ENCODE data around the gene LRP4.
A peak's percentile ranks its signal among the peaks of the same experiment; 100 is the strongest.
"Not testable (repeated sequence)": the region's sequence is repeated elsewhere in the genome, so short reads cannot be mapped to it uniquely, and the experiment has no call there.

Gene LRP4, protein sequence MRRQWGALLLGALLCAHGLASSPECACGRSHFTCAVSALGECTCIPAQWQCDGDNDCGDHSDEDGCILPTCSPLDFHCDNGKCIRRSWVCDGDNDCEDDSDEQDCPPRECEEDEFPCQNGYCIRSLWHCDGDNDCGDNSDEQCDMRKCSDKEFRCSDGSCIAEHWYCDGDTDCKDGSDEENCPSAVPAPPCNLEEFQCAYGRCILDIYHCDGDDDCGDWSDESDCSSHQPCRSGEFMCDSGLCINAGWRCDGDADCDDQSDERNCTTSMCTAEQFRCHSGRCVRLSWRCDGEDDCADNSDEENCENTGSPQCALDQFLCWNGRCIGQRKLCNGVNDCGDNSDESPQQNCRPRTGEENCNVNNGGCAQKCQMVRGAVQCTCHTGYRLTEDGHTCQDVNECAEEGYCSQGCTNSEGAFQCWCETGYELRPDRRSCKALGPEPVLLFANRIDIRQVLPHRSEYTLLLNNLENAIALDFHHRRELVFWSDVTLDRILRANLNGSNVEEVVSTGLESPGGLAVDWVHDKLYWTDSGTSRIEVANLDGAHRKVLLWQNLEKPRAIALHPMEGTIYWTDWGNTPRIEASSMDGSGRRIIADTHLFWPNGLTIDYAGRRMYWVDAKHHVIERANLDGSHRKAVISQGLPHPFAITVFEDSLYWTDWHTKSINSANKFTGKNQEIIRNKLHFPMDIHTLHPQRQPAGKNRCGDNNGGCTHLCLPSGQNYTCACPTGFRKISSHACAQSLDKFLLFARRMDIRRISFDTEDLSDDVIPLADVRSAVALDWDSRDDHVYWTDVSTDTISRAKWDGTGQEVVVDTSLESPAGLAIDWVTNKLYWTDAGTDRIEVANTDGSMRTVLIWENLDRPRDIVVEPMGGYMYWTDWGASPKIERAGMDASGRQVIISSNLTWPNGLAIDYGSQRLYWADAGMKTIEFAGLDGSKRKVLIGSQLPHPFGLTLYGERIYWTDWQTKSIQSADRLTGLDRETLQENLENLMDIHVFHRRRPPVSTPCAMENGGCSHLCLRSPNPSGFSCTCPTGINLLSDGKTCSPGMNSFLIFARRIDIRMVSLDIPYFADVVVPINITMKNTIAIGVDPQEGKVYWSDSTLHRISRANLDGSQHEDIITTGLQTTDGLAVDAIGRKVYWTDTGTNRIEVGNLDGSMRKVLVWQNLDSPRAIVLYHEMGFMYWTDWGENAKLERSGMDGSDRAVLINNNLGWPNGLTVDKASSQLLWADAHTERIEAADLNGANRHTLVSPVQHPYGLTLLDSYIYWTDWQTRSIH (N-terminal part only)

DNA sequence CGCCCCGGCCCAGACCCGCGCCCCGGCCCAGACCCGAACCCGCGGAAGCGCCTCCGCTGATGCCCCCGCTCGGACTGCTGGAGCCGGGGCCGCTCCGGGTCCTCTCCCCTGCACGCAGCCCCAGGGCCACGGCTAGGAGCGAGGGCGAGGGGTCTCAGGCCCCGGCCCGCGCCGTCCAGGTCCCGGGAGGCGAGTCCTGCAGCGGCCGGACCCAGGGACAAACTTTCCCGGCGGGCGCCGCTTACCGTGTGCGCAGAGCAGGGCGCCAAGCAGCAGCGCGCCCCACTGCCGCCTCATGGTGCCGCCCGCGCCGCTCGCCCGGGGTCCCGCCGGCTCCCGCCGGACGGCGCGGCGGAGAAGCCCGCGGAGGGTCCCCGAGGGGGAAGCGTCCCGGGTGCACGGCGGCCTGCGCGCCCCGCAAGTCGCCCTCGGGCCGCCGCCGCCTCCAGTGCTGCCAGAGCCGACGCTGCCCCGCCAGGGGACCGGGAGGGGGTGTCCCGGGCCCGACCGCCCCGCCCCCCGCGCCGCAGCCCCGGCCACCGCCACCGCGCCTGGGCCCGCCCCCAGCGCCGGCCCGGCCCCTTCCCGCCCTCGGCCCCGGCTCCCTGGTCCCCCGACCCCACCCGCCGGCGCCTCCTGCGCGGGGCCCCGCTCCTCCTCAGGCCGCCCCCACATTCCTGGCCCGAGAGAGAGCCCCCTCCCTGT is at the start of gene LRP4:
Gene LRP4 (minus strand): TSS at position 468 of the 705 bp plus-strand sequence. CDS start 171 bp downstream, at position 297.
- peak in 1 of 2 experiments; percentile 49 for DNase-seq

DNA sequence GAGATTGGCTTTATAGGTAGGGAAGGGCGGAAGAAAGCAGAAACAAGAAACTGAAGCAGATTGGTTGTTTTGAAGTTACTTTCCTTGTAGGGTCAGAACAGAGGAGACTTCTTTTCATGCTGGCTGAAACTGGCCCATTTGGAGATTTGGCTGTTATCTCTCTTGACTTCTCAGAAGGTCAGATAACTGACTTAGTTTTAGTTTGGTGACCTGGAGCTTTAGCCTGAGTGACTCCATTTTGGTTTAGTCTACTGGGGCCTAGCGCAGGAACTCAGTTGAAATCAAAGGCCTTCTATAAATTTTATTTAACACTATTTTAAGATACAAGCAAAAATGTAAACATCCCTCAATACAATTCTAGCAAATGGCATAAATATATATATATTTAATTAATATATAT is 49.6 kb upstream of the LRP4 start:
- no peak for DNase-seq

DNA sequence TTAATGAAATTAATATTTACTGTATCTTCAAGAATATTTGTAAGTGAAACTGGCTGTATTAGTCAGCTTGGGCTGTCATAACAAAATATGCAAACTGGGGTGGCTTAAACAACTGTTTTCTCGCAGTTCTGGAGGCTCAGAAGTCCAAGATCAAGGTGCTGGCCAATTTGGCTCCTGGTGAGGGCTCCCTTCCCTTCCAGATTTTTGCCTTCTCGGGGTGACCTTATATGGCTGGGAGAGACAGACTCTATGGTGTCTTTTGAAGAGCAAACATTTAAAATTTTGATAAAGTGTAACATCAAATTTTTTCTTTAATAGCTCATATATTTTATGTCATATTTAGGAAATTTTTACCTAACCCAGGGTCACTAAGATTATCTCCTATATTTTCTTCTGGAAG is 48.4 kb upstream of the LRP4 start:
- no peak for DNase-seq

DNA sequence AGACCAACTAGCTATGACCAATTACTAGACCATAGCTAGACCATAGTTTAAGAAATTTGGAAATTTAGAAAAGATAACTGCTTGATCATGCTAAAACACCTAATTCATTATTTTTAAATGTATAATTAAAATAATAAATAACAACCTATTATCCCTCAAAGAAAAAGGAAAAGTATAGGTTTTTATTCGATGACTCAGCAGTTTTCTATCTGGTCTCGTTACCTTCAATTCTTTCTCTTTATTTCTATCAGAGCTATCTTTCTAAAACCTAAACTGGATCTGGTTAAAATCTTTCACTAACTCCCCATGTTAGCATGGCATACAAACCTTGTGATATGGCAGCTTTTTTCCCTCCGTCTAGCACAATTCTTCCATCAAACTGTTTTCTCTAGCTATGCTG is 45.5 kb upstream of the LRP4 start:
- no peak for DNase-seq

DNA sequence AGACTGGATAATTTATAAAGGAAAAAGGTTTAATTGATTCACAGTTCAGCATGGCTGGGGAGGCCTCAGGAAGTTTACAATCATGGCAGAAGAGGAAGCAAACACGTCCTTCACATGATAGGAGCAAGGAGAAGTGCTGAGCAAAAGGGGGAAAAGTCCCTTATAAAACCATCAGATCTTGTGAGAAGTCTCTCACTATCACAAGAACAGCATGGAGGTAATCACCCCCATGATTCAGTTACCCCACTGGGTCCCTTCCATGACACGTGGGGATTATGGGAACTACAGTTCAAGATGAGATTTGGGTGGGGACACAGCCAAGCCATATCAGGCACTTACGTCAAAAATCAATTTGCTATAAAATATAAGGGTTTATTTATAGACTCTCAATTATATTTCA is 43.5 kb upstream of the LRP4 start:
- not testable (repeated sequence) for DNase-seq

DNA sequence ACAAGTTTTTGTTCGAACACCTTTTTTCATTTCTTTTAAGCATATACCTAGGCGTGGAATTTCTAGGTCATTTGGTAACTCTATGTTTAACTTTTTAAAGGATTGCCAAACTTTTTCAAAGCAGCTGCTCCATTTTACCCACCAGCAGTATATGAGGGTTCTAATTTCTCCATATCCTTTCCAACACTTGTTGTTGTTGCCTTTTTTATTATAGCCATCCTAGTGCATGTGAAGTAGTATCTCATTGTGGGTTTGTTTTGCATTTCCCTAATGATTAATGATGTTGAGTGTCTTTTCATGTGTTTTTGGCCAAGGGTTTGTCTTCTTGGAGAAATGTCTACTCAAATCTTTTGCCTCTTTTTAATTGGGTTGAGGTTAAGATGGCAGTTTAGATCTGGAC is 42.7 kb upstream of the LRP4 start:
- DNase-seq: no peak

DNA sequence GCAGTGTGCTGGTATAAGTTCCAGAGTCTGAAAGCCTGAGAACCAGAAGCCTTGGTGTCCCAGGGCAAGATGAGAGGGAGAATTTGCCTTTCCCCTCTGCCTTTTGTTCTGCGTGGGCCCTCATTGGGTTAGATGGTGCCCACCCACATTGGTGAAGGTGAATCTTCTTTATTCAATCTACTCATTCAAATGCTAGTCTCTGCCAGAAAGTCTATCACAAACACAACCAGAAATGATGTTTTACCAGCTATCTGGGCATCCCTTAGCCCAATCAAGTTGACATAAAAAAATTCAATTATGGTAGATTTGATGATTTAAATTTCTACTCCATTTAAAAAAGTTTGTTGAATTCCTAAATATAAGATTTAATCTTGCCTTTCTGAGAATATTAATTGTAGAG is 40.4 kb upstream of the LRP4 start:
- no peak for DNase-seq

DNA sequence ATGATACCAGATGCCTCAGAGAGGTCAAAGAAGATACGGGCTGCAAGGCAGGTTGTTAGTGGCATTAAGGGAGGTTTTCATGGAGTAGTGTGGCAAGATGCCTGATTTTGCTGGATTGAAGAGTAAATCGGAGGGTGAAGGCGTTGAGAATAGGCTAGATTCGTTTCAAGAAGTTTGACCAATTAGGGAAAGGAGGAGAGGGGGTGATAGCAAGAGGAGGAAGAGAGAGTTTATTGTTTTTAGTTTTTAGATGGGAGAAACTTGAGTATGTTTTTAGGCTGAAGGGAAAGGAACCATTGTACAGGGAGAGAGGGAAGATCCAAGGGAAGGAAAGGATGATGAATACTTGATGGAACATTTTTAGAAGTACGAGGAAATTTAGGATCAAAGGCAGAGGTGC is 34.7 kb upstream of the LRP4 start:
- DNase-seq: no peak

DNA sequence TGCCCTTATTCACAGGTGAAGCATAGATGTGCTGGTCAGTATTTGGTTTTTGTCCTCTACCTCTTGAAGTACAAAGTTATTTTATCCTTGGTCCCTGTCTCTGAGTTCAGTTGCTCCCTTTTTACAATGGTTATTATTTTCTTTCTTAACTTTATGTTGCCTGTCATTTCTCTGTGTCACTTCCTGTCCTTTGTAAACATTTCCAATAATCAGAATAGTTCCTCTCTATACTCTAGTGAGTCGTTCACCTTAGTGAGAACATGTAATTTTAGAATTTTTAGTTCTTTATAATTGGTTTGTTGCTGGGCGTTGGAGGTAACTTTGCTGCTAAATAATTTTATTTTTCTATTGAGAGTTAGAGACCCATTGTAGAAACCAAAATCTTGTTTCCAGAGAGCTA is 34.2 kb upstream of the LRP4 start:
- DNase-seq: no peak

DNA sequence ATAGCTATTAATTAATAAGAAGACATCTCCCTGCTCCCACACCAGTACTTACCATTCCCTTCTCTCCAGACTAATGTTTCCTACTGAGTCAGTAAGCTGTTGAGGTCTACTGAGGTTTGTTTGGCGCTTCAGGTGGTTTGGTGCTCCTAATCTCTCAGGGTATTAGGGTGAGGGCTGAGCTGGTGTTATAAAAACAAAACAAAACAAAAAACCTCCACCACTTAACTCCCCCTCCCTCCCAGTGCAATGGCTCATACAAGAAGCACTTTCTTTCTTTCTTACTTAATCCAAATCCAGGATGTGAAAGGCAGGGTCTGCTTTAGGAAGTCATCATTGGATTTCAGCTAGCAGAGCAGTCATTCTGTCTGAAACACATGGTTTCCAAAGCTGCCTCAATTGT is 33.5 kb upstream of the LRP4 start:
- no peak for DNase-seq

DNA sequence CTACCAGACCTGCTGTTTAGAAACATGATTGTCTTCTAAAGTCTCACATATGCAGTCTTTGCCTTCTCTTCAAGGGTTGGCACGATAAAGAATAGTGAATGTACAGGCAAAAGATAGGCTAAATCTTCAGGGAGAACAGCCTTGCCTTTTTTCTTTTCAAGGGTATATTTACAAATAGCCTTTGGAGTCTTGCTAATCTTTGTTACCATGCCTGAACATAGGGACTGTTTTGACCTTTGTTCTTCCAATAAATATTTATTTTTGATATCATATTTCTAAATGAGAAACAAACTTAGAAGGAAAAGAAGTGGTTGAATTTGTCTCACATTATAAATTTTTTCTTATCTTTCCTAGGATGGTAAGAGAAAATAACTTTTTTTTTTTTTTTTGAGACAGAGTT is 30.9 kb upstream of the LRP4 start:
- no peak for DNase-seq

DNA sequence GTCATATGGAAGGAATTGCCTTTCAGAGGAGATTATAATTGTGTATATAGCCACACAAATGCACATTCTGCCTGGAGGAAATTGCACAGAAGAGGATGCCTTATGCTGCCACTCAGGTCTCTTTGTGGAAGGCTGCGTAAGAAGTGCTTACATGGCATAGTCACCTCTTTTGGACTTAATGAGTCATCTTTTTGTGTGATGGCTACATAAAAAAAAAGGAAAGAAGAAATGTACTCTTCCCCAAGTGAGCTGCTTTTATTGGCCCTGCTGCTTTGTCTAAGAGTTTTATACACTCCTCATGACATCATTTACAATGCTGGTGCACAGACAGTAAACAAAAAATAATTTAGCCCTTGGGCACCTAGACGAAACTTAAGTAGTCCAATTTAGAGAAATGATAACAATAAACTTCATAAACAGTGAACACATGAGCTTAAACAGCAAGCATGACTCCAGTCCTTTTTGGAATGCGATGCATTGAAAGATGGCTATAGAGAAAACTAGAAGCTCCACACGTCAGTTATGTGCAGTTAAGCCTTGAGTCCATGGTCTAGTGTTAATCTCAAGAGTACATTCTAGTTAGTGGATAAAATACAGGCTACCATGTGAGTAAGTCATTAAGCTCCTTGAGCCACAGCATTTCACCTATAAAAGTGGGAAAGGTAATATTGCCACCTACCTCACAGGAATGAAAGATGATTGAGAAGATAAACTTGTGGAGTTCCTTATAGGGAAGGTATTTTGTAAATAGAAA is 30.2 kb upstream of the LRP4 start:
- DNase-seq: no peak

DNA sequence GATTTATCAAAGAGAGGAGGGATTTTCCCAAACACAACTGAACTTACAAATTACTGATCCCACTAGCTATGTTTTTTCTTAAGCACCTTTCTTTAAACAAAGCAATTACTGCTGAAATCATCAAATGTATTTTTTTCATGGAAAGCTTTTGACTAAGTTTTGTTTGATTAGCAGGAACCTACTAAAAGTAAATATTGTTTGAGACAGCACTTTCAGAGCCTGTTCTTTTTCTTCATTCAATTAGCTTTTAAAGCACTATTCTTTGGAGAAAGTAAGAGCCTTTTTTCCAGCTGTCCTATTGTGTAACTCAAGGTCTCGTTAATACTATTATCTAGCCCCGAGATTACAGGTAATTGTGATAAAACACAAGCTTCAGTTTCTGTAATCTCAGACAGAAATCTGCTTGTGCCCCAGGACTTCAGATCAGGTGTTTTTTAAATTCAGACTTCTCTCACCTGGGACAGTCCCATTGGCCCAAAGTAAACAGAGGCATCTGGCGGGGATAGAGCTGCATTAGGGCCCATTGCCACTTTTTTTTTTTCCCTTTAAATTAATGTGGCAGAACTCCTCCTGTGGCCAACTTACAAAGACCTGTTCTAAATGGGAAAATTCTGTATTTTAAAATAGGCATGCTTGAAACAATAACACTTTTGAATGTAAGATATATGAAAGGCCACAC is 29.2 kb upstream of the LRP4 start:
- no peak for DNase-seq

DNA sequence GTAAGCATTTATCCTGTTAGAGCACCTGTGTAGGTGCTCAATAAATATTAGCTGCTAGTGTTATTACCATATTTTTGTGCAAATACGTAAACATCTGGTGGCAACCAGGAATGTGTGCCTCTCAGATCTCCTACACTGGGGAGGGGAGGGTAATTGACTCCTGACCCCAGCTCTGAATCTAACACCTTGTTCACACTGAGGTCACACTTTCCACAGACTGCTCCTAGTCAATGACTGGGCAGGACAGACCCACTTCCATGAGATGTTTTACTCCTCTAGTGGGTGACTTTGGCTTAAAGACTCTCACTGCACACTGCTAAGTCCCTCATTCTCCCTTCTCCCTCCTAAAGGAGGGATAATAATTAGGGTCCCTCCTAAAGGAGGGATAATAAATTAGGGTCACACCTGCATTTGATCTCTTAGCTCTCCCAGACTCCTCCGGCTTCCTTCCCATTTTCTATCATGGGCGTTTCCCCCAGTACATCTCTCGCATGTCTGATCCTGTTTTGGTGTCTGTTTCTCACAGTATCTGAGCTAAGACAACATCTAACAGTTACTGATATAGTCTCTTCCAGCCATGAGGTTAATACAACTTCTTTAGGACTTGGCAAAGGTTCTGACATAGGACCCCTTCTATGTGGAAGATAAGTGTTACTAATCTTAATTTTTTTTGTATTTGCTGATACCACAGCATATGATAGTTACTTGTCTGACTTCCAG is 26.2 kb upstream of the LRP4 start:
- no peak for DNase-seq

DNA sequence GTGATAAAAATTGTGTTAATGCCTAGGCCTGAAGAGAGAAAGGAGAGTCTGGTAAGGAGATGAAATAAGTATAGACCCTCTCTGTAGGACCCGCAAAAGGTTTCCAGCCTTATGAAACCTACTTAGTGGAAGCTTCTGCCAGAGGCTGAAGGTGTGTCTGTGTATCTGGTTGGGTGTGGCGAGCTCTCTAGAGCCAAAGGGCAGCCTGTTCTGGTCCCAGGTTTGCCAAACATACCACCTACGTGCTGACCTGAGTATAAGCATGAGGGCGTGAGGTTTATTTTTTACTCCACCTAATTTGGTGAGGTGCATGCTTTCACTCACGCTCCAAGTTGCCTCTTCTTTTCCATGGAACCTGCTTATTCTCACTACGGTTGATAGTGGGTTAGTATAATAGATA is 23.8 kb upstream of the LRP4 start:
- no peak for DNase-seq

DNA sequence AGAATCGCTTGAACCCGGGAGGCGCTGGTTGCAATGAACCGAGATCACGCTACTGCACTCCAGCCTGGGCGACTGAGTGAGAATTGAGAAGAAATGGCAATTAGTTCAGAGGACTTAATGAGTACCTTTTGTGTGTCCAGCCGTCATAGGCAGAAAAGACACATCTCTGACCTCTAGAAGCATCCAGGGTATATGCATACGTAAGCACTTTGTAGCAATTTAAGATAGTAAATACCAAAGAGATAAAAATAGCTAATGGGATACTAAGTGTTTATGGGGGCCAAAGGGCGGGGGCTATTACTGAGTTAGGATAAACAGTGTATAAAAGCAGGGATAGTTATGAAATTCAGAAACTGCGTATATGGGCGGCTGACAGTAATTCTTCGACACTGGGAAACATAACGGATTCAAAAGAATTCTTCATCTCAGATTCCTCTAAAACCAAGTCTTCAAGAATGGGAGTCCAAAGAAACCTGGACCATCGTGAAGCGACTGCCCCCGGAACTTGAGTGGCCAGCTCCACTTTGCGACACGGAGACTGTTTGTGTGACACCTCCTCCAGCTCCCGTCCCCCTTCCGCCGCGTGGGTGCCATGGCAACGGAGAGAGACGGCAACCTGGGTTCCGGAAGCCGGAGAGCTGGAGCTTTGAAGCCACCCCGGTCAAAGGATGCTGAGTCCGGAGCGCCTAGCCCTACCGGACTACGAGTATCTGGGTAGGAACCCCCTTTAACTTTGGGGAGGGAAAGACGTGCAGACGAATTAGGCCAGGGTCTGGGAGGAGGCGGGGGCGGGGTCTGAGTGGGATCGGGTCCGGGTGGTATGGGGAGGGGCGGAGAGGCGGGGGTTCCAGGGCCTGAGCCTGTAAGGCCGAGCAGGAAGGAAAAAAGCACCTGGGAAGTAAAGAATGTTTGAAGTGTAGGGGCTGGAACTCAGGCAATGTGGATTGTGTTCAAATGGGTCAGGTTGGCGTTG is 18.1 kb upstream of the LRP4 start, which contains the start of gene CSTPP1:
Gene CSTPP1 (plus strand): TSS at position 624 of the 973 bp plus-strand sequence. CDS start 45 bp downstream, at position 669.
- DNase-seq: peak; percentile 84

DNA sequence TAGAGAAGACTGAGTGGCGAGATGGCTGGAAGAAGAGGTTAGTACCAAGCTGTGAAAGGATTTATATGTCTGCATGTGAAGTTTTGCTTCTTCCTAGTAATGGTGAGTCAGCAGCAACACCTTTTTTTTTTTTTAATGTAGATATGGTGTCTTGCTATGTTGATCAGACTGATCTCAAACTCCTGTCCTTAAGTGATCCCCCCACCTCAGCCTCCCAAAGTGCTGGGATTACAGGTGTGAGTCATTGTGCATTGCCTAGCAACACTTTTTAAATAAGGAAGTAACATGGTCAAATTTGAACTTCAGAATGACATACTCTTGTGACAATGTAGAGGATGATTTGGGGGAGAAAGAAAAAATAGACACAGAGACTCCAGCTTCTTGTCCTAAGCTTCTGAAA is 11.7 kb upstream of the LRP4 start:
- DNase-seq: peak; percentile 16 to 21

DNA sequence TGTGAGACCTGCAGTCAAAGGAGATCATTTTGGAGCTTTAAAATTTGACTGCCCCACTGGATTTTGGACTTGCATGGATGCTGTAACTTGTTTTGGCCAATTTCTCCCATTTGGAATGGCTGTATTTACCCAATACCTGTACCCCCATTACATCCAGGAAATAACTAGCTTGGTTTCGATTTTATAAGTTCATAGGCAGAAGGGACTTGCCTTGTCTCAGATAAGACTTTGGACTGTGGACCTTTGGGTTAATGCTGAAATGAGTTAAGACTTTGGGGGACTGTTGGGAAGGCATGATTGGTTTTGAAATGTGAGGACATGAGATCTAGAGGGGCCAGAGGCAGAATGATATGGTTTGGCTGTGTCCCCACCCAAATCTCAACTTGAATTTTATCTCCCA is 10.4 kb upstream of the LRP4 start:
- DNase-seq: not testable (repeated sequence)

DNA sequence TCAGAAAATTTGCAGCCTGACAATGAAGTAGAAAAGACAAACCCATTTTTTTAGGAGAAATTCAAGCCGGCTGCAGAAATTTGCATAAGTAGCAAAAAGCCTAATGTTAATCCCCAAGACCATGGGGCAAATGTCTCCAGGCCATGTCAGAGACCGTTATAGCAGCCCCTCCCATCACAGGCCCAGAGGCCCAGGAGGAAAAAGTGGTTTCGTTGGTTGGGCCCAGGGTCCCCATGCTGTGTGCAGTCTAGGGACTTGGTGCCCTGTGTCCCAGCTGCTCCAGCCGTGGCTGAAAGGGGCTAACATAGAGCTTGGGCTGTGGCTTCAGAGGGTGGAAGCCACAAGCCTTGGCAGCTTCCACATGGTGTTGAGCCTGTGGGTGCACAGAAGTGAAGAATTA is 9.6 kb upstream of the LRP4 start:
- DNase-seq: not testable (repeated sequence)

All from Kasumi-1 (cell line).